Progenitor cell of endocrine pancreas (in vitro differentiated cells): Measurements from ENCODE around the gene CABP2. TPM values are rescaled to one million over a fixed set of nuclear protein-coding genes. Genes with fewer than 3 reads are reported as not detected.
"Not testable (repeated sequence)": the region's sequence is repeated elsewhere in the genome, so short reads cannot be mapped to it uniquely, and the experiment has no call there.

Experiments
- DNase-seq: peaks from one replicate; pipeline ENCODE4 v3.0.0; 2021; ENCODE audit warnings: low spot score; ENCODE audit not compliant: unreplicated experiment
- H3K27ac Mint-ChIP-seq: 2 replicates; pipeline ENCODE4 v1.8.0; 2021; ENCODE audit warnings: mild to moderate bottlenecking, moderate library complexity, mixed read lengths
- H3K27me3 Mint-ChIP-seq: 2 replicates; pipeline ENCODE4 v1.8.0; 2021; ENCODE audit warnings: mixed read lengths
- H3K36me3 Mint-ChIP-seq: 2 replicates; pipeline ENCODE4 v1.8.0; 2022; ENCODE audit warnings: mixed read lengths; ENCODE audit not compliant: insufficient read depth
- H3K4me1 Mint-ChIP-seq: 2 replicates; pipeline ENCODE4 v1.8.0; 2021; ENCODE audit warnings: low read depth, mixed read lengths
- H3K4me3 Mint-ChIP-seq: 2 replicates; pipeline ENCODE4 v1.8.0; 2021; ENCODE audit warnings: low read depth, mild to moderate bottlenecking, moderate library complexity, mixed read lengths
- H3K9me3 Mint-ChIP-seq: 2 replicates; pipeline ENCODE4 v1.8.0; 2021; ENCODE audit warnings: low read depth, mixed read lengths
- CTCF ChIP-seq: fragments of 200-600 bp; sonication (generic); IDR thresholded peaks from one replicate; pipeline ENCODE4 v1.5.0; 2021; ENCODE audit warnings: antibody characterized with exemption, mild to moderate bottlenecking; ENCODE audit not compliant: unreplicated experiment
- total RNA-seq: library from RNA; stranded (reverse); gene quantifications from 2 replicates; pipeline ENCODE4 v1.2.1, GENCODE V29; 2021

CABP2 gene
- total RNA-seq, 1 donor from 2014 or later, result not detected

GRCh38 chr11:67562963-67563704 is 39.9 kb upstream of the CABP2 start:
- DNase-seq, result no peak
- Mint-ChIP-seq H3K9me3 (no peaks in the 10 kb centered on the region), H3K27ac (no peak overlapping the region), H3K27me3 (peaks cover 4% of the 10 kb centered on the region), H3K4me1 (peaks cover 8% of the 10 kb centered on the region), H3K4me3 (no peak overlapping the region), H3K36me3 (no peaks in the 10 kb centered on the region)
- TF ChIP-seq CTCF, result no peak

GRCh38 chr11:67561971-67562619 is 38.8 kb upstream of the CABP2 start:
- H3K4me1 Mint-ChIP-seq, result peaks cover 10% of the 10 kb centered on the region
- no peak for DNase-seq
- no peak for TF ChIP-seq CTCF
- no peaks in the 10 kb centered on the region for H3K36me3 Mint-ChIP-seq
- H3K27ac Mint-ChIP-seq, result no peak overlapping the region
- no peak overlapping the region for H3K4me3 Mint-ChIP-seq
- H3K27me3 Mint-ChIP-seq, result peaks cover 4% of the 10 kb centered on the region
- no peaks in the 10 kb centered on the region for H3K9me3 Mint-ChIP-seq

- no peaks in the 10 kb centered on the region for H3K36me3 Mint-ChIP-seq
- H3K4me3 Mint-ChIP-seq, result no peak overlapping the region
- TF ChIP-seq CTCF, result no peak
- no peak overlapping the region for H3K27ac Mint-ChIP-seq
- H3K4me1 Mint-ChIP-seq, result peaks cover 10% of the 10 kb centered on the region
- no peak for DNase-seq
- H3K9me3 Mint-ChIP-seq, result no peaks in the 10 kb centered on the region
- H3K27me3 Mint-ChIP-seq, result peaks cover 3% of the 10 kb centered on the region
These were observed 35.0 kb upstream of the CABP2 start for GRCh38 chr11:67558084-67558772.

- DNase-seq, result no peak
- H3K27me3 Mint-ChIP-seq, result peaks cover 3% of the 10 kb centered on the region
- H3K9me3 Mint-ChIP-seq, result peaks cover 10% of the 10 kb centered on the region
- no peak for TF ChIP-seq CTCF
- H3K27ac Mint-ChIP-seq, result no peak overlapping the region
- no peaks in the 10 kb centered on the region for H3K36me3 Mint-ChIP-seq
- H3K4me3 Mint-ChIP-seq, result no peak overlapping the region
- peaks cover 4% of the 10 kb centered on the region for H3K4me1 Mint-ChIP-seq
These were observed 33.0 kb upstream of the CABP2 start for GRCh38 chr11:67556244-67556643.

- H3K4me1 Mint-ChIP-seq, H3K27me3 Mint-ChIP-seq, H3K36me3 Mint-ChIP-seq, H3K4me3 Mint-ChIP-seq, H3K27ac Mint-ChIP-seq, DNase-seq: not testable (repeated sequence)
- H3K9me3 Mint-ChIP-seq, result peaks cover 19% of the 10 kb centered on the region
These were observed 28.5 kb upstream of the CABP2 start for GRCh38 chr11:67551697-67552096.
